Measurements from ENCODE around the gene PCDHGA9. TPM values are rescaled to one million over a fixed set of nuclear protein-coding genes. Genes with fewer than 3 reads are reported as not detected.
"Not testable (repeated sequence)": the region's sequence is repeated elsewhere in the genome, so short reads cannot be mapped to it uniquely, and the experiment has no call there.

The PCDHGA9 gene
- total RNA-seq, 1 experiment from 2014 or later, result 0.15 TPM

DNA sequence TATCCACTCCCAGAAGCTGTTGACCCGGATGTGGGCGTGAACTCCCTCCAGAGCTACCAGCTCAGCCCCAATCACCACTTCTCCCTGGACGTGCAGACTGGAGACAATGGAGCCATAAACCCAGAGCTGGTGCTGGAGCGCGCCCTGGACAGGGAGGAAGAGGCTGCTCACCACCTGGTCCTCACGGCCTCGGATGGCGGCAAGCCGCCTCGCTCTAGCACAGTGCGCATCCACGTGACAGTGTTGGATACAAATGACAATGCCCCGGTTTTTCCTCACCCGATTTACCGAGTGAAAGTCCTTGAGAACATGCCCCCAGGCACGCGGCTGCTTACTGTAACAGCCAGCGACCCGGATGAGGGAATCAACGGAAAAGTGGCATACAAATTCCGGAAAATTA lies 9.3 kb upstream of the PCDHGA9 start:
- ChIA-PET POLR2A (no interaction called here), CTCF (no interaction called here)
- no peaks in the 10 kb centered on the region; the same call in 1 of the 2 replicates for H3K27me3 ChIP-seq (ENCODE audit: control insufficient read depth, insufficient read depth, low read length)
- TF ChIP-seq POLR2AphosphoS5 (IDR thresholded peaks at IDR 0.05; ENCODE audit: low read depth, low read length), result no peak
- no peak for TF ChIP-seq TCF7L2 (IDR thresholded peaks at IDR 0.05; ENCODE audit: low read depth, low read length)
- TF ChIP-seq SIN3A (IDR thresholded peaks at IDR 0.05; ENCODE audit: borderline replicate concordance, insufficient read depth, low read depth, low read length), result no peak
- no peak for TF ChIP-seq REST (IDR thresholded peaks at IDR 0.05; ENCODE audit: insufficient read depth in 1 of 2, low read depth in 2 of 2, low read length in 1 of 2)
- TF ChIP-seq, protein P1, sequence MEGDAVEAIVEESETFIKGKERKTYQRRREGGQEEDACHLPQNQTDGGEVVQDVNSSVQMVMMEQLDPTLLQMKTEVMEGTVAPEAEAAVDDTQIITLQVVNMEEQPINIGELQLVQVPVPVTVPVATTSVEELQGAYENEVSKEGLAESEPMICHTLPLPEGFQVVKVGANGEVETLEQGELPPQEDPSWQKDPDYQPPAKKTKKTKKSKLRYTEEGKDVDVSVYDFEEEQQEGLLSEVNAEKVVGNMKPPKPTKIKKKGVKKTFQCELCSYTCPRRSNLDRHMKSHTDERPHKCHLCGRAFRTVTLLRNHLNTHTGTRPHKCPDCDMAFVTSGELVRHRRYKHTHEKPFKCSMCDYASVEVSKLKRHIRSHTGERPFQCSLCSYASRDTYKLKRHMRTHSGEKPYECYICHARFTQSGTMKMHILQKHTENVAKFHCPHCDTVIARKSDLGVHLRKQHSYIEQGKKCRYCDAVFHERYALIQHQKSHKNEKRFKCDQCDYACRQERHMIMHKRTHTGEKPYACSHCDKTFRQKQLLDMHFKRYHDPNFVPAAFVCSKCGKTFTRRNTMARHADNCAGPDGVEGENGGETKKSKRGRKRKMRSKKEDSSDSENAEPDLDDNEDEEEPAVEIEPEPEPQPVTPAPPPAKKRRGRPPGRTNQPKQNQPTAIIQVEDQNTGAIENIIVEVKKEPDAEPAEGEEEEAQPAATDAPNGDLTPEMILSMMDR (IDR thresholded peaks at IDR 0.05), result no peak
- no peaks in the 10 kb centered on the region for H3K36me3 ChIP-seq (ENCODE audit: control insufficient read depth, insufficient read depth, low read length)
- no peak overlapping the region for H3K27ac ChIP-seq (ENCODE audit: low read length)
- ATAC-seq, result no peak
- H3K4me1 ChIP-seq (ENCODE audit: control insufficient read depth, insufficient read depth, low read length), result no peaks in the 10 kb centered on the region
- no peaks in the 10 kb centered on the region; the same call in 1 of the 2 replicates for H3K9me3 ChIP-seq (ENCODE audit: control insufficient read depth, insufficient read depth, low read depth, low read length)
- in situ Hi-C loops (cut with HindIII; ENCODE audit: low pct_unique_long_range_greater_than_20kb, low sequenced_read_pairs), result no loop called here
- H3K4me3 ChIP-seq (ENCODE audit: low read depth in 2 of 2, low read length in 2 of 2), result no peak overlapping the region
- no peak for DNase-seq (ENCODE audit: low read depth, low spot score)
- BruUV-seq (replicated peaks), result no TSS peak
- intact Hi-C loops (cut with micrococcal nuclease; ENCODE audit: unreplicated experiment), result no loop called here

- H3K27me3 ChIP-seq (ENCODE audit: control insufficient read depth, insufficient read depth, low read length); in situ Hi-C loops (cut with HindIII; ENCODE audit: low pct_unique_long_range_greater_than_20kb, low sequenced_read_pairs); H3K9me3 ChIP-seq (ENCODE audit: control insufficient read depth, insufficient read depth, low read depth, low read length); ATAC-seq; CTCF ChIA-PET; H3K36me3 ChIP-seq (ENCODE audit: control insufficient read depth, insufficient read depth, low read length); POLR2A ChIA-PET; intact Hi-C loops (cut with micrococcal nuclease; ENCODE audit: unreplicated experiment); H3K27ac ChIP-seq (ENCODE audit: low read length); H3K4me1 ChIP-seq (ENCODE audit: control insufficient read depth, insufficient read depth, low read length); BruUV-seq (replicated peaks); DNase-seq (ENCODE audit: low read depth, low spot score); H3K4me3 ChIP-seq (ENCODE audit: low read depth in 2 of 2, low read length in 2 of 2): not testable (repeated sequence)
Observed at GRCh38 chr5:141394401-141395187, 8.0 kb upstream of the PCDHGA9 start.

Measured in Panc1 (cell line).